HEK293 (cell line): ENCODE data around the gene KRTAP19-2.

ENCODE experiments used
- CTCF ChIA-PET: fragments of 350-600 bp; formaldehyde crosslinking; extraction: SDS; loops from one replicate; lab custom pipeline; 2021; ENCODE audit warnings: antibody characterized with exemption; lab: Yijun Ruan, JAX
- POLR2A ChIA-PET: fragments of 300-600 bp; formaldehyde crosslinking; extraction: SDS; loops from one replicate; lab custom pipeline; 2020; ENCODE audit warnings: antibody characterized with exemption, inconsistent platforms; lab: Yijun Ruan, JAX
- H3K27ac ChIP-seq: fragments of 200-500 bp; sonication (Bioruptor generic); 2 replicates; pipeline ENCODE4 v1.5.1; 2014; ENCODE audit warnings: low read depth, low read length, control low read depth, inconsistent platforms; ENCODE audit errors: extremely low read depth
- H3K36me3 ChIP-seq, 2 experiments: fragments of 200-500 bp in 1 of 2; sonication (Bioruptor generic) in 1 of 2; 1 replicate in 1 of 2; 2 replicates in 1 of 2; pipeline ENCODE4 v1.5.1; 2014 to 2017; ENCODE audit warnings: inconsistent platforms in 2 of 2, low read length in 2 of 2; ENCODE audit not compliant: control insufficient read depth in 2 of 2, insufficient read depth in 1 of 2
- H3K4me1 ChIP-seq: fragments of 200-500 bp; sonication (Bioruptor generic); 2 replicates; pipeline ENCODE4 v1.5.1; 2014; ENCODE audit warnings: mild to moderate bottlenecking, low read length, inconsistent platforms; ENCODE audit not compliant: control insufficient read depth, insufficient read depth
- H3K4me3 ChIP-seq: 2 replicates; pipeline ENCODE4 v1.5.1; 2011; ENCODE audit warnings: low read depth, mild to moderate bottlenecking, control low read depth, low read length, moderate library complexity
- H3K9me3 ChIP-seq: fragments of 200-500 bp; sonication (Bioruptor generic); 2 replicates; pipeline ENCODE4 v1.5.1; 2014; ENCODE audit warnings: low read depth, low read length, inconsistent platforms; ENCODE audit not compliant: control insufficient read depth, insufficient read depth
- HIC1 ChIP-seq: fragments of 450-650 bp; formaldehyde crosslinking; IDR thresholded peaks from 2 replicates; pipeline ENCODE4 v1.5.1; 2016; ENCODE audit warnings: missing biosample characterization, missing genetic modification characterization
- IKZF3 ChIP-seq: fragments of 450-650 bp; IDR thresholded peaks from 2 replicates; pipeline ENCODE4 v1.5.0; 2018; ENCODE audit warnings: missing biosample characterization, mild to moderate bottlenecking, missing genetic modification characterization, moderate library complexity
- PRDM10 ChIP-seq: fragments of 450-650 bp; formaldehyde crosslinking; IDR thresholded peaks from 2 replicates; pipeline ENCODE4 v1.5.1; 2016; ENCODE audit warnings: missing biosample characterization, missing genetic modification characterization
- PRDM2 ChIP-seq: fragments of 450-650 bp; formaldehyde crosslinking; IDR thresholded peaks from 2 replicates; pipeline ENCODE4 v1.5.1; 2016; ENCODE audit warnings: missing biosample characterization, missing genetic modification characterization, borderline replicate concordance
- SALL2 ChIP-seq: fragments of 450-650 bp; formaldehyde crosslinking; IDR thresholded peaks from 2 replicates; pipeline ENCODE4 v1.5.0; 2017; ENCODE audit warnings: missing biosample characterization, mild to moderate bottlenecking, missing genetic modification characterization, borderline replicate concordance
- SP3 ChIP-seq: fragments of 450-650 bp; formaldehyde crosslinking; IDR thresholded peaks from 2 replicates; pipeline ENCODE4 v1.5.1; 2016; ENCODE audit warnings: missing biosample characterization, missing genetic modification characterization
- WT1 ChIP-seq: fragments of 450-650 bp; formaldehyde crosslinking; IDR thresholded peaks from 2 replicates; pipeline ENCODE4 v1.5.1; 2016; ENCODE audit warnings: missing biosample characterization, missing genetic modification characterization
- ZBTB21 ChIP-seq: fragments of 450-650 bp; formaldehyde crosslinking; IDR thresholded peaks from 2 replicates; pipeline ENCODE4 v1.5.1; 2017; ENCODE audit warnings: missing biosample characterization, missing genetic modification characterization
- ZBTB44 ChIP-seq: fragments of 450-650 bp; IDR thresholded peaks from 2 replicates; pipeline ENCODE4 v1.5.1; 2018; ENCODE audit warnings: missing biosample characterization, mild to moderate bottlenecking, missing genetic modification characterization
- ZEB2 ChIP-seq: fragments of 450-650 bp; formaldehyde crosslinking; IDR thresholded peaks from 2 replicates; pipeline ENCODE4 v1.5.1; 2016; ENCODE audit warnings: missing biosample characterization, missing genetic modification characterization
- ZFP37 ChIP-seq: fragments of 450-650 bp; formaldehyde crosslinking; IDR thresholded peaks from 2 replicates; pipeline ENCODE4 v1.5.1; 2016; ENCODE audit warnings: missing biosample characterization, missing genetic modification characterization
- ZNF140 ChIP-seq: fragments of 450-650 bp; formaldehyde crosslinking; IDR thresholded peaks from 2 replicates; pipeline ENCODE4 v1.5.1; 2016; ENCODE audit warnings: missing biosample characterization, missing genetic modification characterization
- ZNF18 ChIP-seq: fragments of 450-650 bp; formaldehyde crosslinking; IDR thresholded peaks from 2 replicates; pipeline ENCODE4 v1.5.1; 2016; ENCODE audit warnings: missing biosample characterization, missing genetic modification characterization
- ZNF19 ChIP-seq: fragments of 450-650 bp; formaldehyde crosslinking; IDR thresholded peaks from 2 replicates; pipeline ENCODE4; 2016; ENCODE audit warnings: missing biosample characterization, missing genetic modification characterization, low read depth
- ZNF202 ChIP-seq: fragments of 450-650 bp; formaldehyde crosslinking; IDR thresholded peaks from 2 replicates; pipeline ENCODE4 v1.5.1; 2016; ENCODE audit warnings: missing biosample characterization, missing genetic modification characterization, borderline replicate concordance
- ZNF610 ChIP-seq: fragments of 450-650 bp; formaldehyde crosslinking; IDR thresholded peaks from 2 replicates; pipeline ENCODE4 v1.5.1; 2016; ENCODE audit warnings: missing biosample characterization, missing genetic modification characterization, borderline replicate concordance
- ZNF791 ChIP-seq: fragments of 450-650 bp; formaldehyde crosslinking; IDR thresholded peaks from 2 replicates; pipeline ENCODE4 v1.5.1; 2016; ENCODE audit warnings: missing biosample characterization, missing genetic modification characterization
- ZSCAN4 ChIP-seq: fragments of 450-650 bp; formaldehyde crosslinking; IDR thresholded peaks from 2 replicates; pipeline ENCODE4 v1.5.1; 2017; ENCODE audit warnings: missing biosample characterization, missing genetic modification characterization

Gene KRTAP19-2

GRCh38 chr21:30443226-30443625 lies 44.0 kb downstream of the KRTAP19-2 start:
- ChIA-PET CTCF (interaction anchor here (0.6 to 2.2 kb wide), 4 partner anchors 10 to 994 kb away, joined by 3 to 12 read pairs (median 3); no protein-coding TSS in a partner anchor), POLR2A (no interaction called here)
- H3K4me3 ChIP-seq = no peak overlapping the region
- no peaks in the 10 kb centered on the region for H3K36me3 ChIP-seq
- no peak for TF ChIP-seq ZNF18 (tag by site-specific recombination)
- no peak for TF ChIP-seq ZNF19 (tag by site-specific recombination)
- TF ChIP-seq ZNF610 (tag by site-specific recombination) = no peak
- no peak for TF ChIP-seq PRDM2
- TF ChIP-seq ZNF140 (tag by site-specific recombination) = no peak
- TF ChIP-seq ZSCAN4 (tag by site-specific recombination) = no peak
- TF ChIP-seq ZNF791 = no peak
- TF ChIP-seq ZFP37 (tag by site-specific recombination) = no peak
- no peak for TF ChIP-seq ZNF202 (tag by site-specific recombination)
- no peak for TF ChIP-seq WT1 (tag by site-specific recombination)
- no peak for TF ChIP-seq PRDM10 (tag by site-specific recombination)
- TF ChIP-seq SALL2 (tag by site-specific recombination) = no peak
- TF ChIP-seq IKZF3 (tag by site-specific recombination) = no peak
- no peak for TF ChIP-seq HIC1 (tag by site-specific recombination)
- no peak for TF ChIP-seq SP3
- no peak for TF ChIP-seq ZBTB21 (tag by site-specific recombination)
- TF ChIP-seq ZBTB44 (tag by site-specific recombination) = no peak
- no peak for TF ChIP-seq ZEB2
- H3K9me3 ChIP-seq = no peaks in the 10 kb centered on the region
- no peak overlapping the region for H3K27ac ChIP-seq
- no peaks in the 10 kb centered on the region for H3K4me1 ChIP-seq
